HS-5 (cell line): ENCODE results near the gene GLRA3.
"Not testable (repeated sequence)": the region's sequence is repeated elsewhere in the genome, so short reads cannot be mapped to it uniquely, and the experiment has no call there.

Experiments used
- DNase-seq: peaks from one replicate; pipeline ENCODE4 v3.0.0-alpha.2; 2012; ENCODE audit warnings: low read depth

The GLRA3 gene

GRCh38 chr4:174654634-174655033, 174.4 kb downstream of the GLRA3 start:
- DNase-seq = no peak

- DNase-seq = no peak
These were observed 178.2 kb downstream of the GLRA3 start for GRCh38 chr4:174650711-174651355.

GRCh38 chr4:174648812-174649211, 180.2 kb downstream of the GLRA3 start:
- DNase-seq = no peak

- no peak for DNase-seq
These were observed 182.7 kb downstream of the GLRA3 start for GRCh38 chr4:174646326-174646725.

- DNase-seq = no peak
These were observed 188.9 kb downstream of the GLRA3 start for GRCh38 chr4:174640146-174640545.

GRCh38 chr4:174635732-174636131, 193.3 kb downstream of the GLRA3 start:
- DNase-seq = no peak

- no peak for DNase-seq
These were observed 195.6 kb downstream of the GLRA3 start for GRCh38 chr4:174633399-174633798.

- DNase-seq = peak; percentile 22
These were observed 196.9 kb downstream of the GLRA3 start for GRCh38 chr4:174631901-174632758.

GRCh38 chr4:174629907-174630450, 199.1 kb downstream of the GLRA3 start:
- not testable (repeated sequence) for DNase-seq

GRCh38 chr4:174629265-174629664, 199.8 kb downstream of the GLRA3 start:
- no peak for DNase-seq

- DNase-seq = no peak
These were observed 200.9 kb downstream of the GLRA3 start for GRCh38 chr4:174628191-174628590.

GRCh38 chr4:174627473-174627872, 201.6 kb downstream of the GLRA3 start:
- no peak for DNase-seq

GRCh38 chr4:174626342-174627008, 202.6 kb downstream of the GLRA3 start:
- DNase-seq = no peak

- DNase-seq = no peak
These were observed 212.4 kb downstream of the GLRA3 start for GRCh38 chr4:174616661-174617060.

- no peak for DNase-seq
These were observed 215.1 kb downstream of the GLRA3 start for GRCh38 chr4:174613979-174614378.

- no peak for DNase-seq
These were observed 217.3 kb downstream of the GLRA3 start for GRCh38 chr4:174611792-174612191.

- DNase-seq = no peak
These were observed 221.3 kb downstream of the GLRA3 start for GRCh38 chr4:174607792-174608191.

GRCh38 chr4:174604198-174604597, 224.8 kb downstream of the GLRA3 start:
- peak; percentile 63 for DNase-seq

GRCh38 chr4:174600391-174600790, 228.7 kb downstream of the GLRA3 start:
- no peak for DNase-seq

GRCh38 chr4:174598800-174599199, 230.2 kb downstream of the GLRA3 start:
- no peak for DNase-seq

GRCh38 chr4:174596513-174596912, 232.5 kb downstream of the GLRA3 start:
- no peak for DNase-seq

GRCh38 chr4:174595141-174595929, 233.7 kb downstream of the GLRA3 start:
- no peak for DNase-seq
